Ishikawa (cell line): ENCODE data around the gene MAGEF1.

Experiments
- CEBPB ChIP-seq: IDR thresholded peaks from 2 replicates; pipeline ENCODE4 v1.6.1; 2012
- CREB1 ChIP-seq: IDR thresholded peaks from 2 replicates; pipeline ENCODE4 v1.6.1; 2012; ENCODE audit warnings: low read depth
- EGR1 ChIP-seq: IDR thresholded peaks from 2 replicates; pipeline ENCODE4 v1.6.1; 2012
- EP300 ChIP-seq: IDR thresholded peaks from 2 replicates; pipeline ENCODE4 v1.6.1; 2012; ENCODE audit warnings: borderline replicate concordance
- FOXM1 ChIP-seq: IDR thresholded peaks from 2 replicates; pipeline ENCODE4 v1.6.1; 2012; ENCODE audit warnings: low read depth, borderline replicate concordance
- MAX ChIP-seq: IDR thresholded peaks from 2 replicates; pipeline ENCODE4 v1.6.1; 2012
- NFIC ChIP-seq: IDR thresholded peaks from 2 replicates; pipeline ENCODE4 v1.6.1; 2012
- RAD21 ChIP-seq: IDR thresholded peaks from 2 replicates; pipeline ENCODE4 v1.6.1; 2012; ENCODE audit warnings: low read depth
- REST ChIP-seq: IDR thresholded peaks from 2 replicates; pipeline ENCODE4 v1.6.1; 2012; ENCODE audit warnings: low read depth, mild to moderate bottlenecking
- TAF1 ChIP-seq: IDR thresholded peaks from 2 replicates; pipeline ENCODE4 v1.6.1; 2012; ENCODE audit warnings: low read depth, mild to moderate bottlenecking
- TCF12 ChIP-seq: IDR thresholded peaks from 2 replicates; pipeline ENCODE4 v1.6.1; 2012; ENCODE audit warnings: low read depth
- TEAD4 ChIP-seq: IDR thresholded peaks from 2 replicates; pipeline ENCODE4 v1.6.1; 2012
- USF1 ChIP-seq: IDR thresholded peaks from 2 replicates; pipeline ENCODE4 v1.6.1; 2012
- YY1 ChIP-seq: IDR thresholded peaks from 2 replicates; pipeline ENCODE4 v1.6.1; 2012; ENCODE audit warnings: low read depth
- ZBTB7A ChIP-seq: IDR thresholded peaks from 2 replicates; pipeline ENCODE4 v1.6.1; 2012; ENCODE audit warnings: low read depth

Gene MAGEF1

GRCh38 chr3:184737063-184737462 is 25.2 kb upstream of the MAGEF1 start:
- no peak for TF ChIP-seq ZBTB7A
- no peak for TF ChIP-seq TEAD4
- no peak for TF ChIP-seq USF1
- no peak for TF ChIP-seq TCF12
- TF ChIP-seq CREB1, result no peak
- no peak for TF ChIP-seq EGR1
- no peak for TF ChIP-seq EP300
- no peak for TF ChIP-seq REST

DNA sequence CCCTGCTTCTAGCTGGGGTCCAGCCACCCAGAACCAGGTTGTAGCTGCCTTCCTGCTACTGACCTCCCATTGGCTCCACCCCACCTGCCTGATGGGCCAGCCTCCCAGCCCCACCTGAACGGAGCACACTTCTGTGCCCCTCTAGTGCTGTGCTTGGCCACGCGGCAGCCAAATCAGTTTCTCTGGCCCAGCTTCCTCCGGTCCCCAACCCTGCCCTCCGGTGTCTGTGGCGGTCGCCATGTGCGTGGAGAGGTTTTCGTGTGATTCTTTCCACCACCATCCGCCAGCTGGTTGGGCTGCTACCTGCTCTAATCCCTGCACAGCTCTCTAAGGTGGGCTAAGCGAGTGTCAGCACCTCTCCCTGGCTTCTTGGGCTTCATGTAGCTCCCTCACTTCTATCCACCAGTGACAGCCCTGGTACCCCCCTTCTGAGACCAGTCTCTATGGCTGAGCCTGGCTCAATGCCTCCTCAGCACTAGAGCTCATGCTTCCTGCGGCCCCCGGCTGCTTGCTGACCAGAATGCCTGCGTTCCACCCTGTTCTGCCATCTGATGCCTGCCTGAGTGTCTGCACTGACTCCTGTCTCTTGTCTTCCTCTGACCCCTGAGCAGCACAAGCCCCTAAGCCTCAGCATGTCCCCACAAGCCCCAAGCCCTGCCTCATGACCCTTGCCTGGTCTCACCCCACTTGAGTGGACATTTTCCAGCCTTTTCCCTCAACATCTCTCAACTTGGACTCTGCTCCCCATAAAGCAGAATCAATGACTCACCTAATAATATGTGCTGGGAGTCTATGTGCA is 23.2 kb upstream of the MAGEF1 start:
- TF ChIP-seq MAX (no peak), CEBPB (no peak)

- TF ChIP-seq EGR1 (no peak), TCF12 (no peak), CEBPB (no peak), RAD21 (no peak), REST (no peak), TAF1 (no peak)
These were observed 22.2 kb upstream of the MAGEF1 start for GRCh38 chr3:184733971-184734608.

GRCh38 chr3:184733181-184733580 is 21.3 kb upstream of the MAGEF1 start:
- TF ChIP-seq CREB1 (no peak), REST (no peak), CEBPB (no peak), NFIC (no peak), FOXM1 (no peak), TCF12 (no peak), USF1 (no peak), EGR1 (no peak), YY1 (no peak), ZBTB7A (no peak), TEAD4 (no peak), MAX (no peak), TAF1 (no peak), RAD21 (no peak), EP300 (no peak)
